ENCODE results near the gene BMP6. TPM values are rescaled to one million over a fixed set of nuclear protein-coding genes. Genes with fewer than 3 reads are reported as not detected.

Gene BMP6
- total RNA-seq, 1 donor from 2014 or later, result 234 TPM

Other genes starting within 250 kb of the BMP6 start
- gene DSP, start 184.4 kb upstream of the BMP6 start, total RNA-seq, result 53.1 and 95.4 TPM in 2 replicates
- 14.3 and 18.5 TPM in 2 replicates for gene SNRNP48, start 135.9 kb upstream of the BMP6 start, total RNA-seq
- gene TXNDC5, start 184.7 kb downstream of the BMP6 start, total RNA-seq, result 2,879 and 3,040 TPM in 2 replicates